Mammary epithelial cell (primary cell): ENCODE measurements around the gene FAM216B.

ENCODE experiments used
- CTCF ChIP-seq, 2 donors: IDR thresholded peaks in 1 of 2; conservative IDR thresholded peaks in 1 of 2; 2 replicates each; pipeline ENCODE4 v1.5.1; 2011 to 2012; ENCODE audit warnings: inconsistent platforms in 2 of 2, low read length in 2 of 2, mild to moderate bottlenecking in 2 of 2, control low read depth in 1 of 2, low read depth in 1 of 2; ENCODE audit not compliant: insufficient read depth in 1 of 2; ENCODE audit errors: extremely low read depth in 1 of 2
- EZH2 ChIP-seq: IDR thresholded peaks from 2 replicates; pipeline ENCODE4 v1.6.1; 2012; ENCODE audit warnings: low read length, inconsistent platforms, borderline replicate concordance

- TF ChIP-seq EZH2 (no peak), CTCF (conservative IDR thresholded peaks at IDR 0.05 in 1 of 2, IDR thresholded peaks at IDR 0.05 in 1 of 2; ENCODE audit: extremely low read depth in 1 of 2, insufficient read depth in 1 of 2, low read depth in 1 of 2, low read length in 2 of 2) (no peak)
Observed at GRCh38 chr13:42796747-42797356, 15.5 kb downstream of the FAM216B start.
